Measurements from ENCODE around the gene ARHGAP44.

Gene ARHGAP44

GRCh38 chr17:13030056-13030455 lies 240.8 kb downstream of the ARHGAP44 start:
- DNase-seq = no peak

- DNase-seq = peak; percentile 61
These were observed 241.4 kb downstream of the ARHGAP44 start for GRCh38 chr17:13030459-13031300.

- peak; percentile 54 for DNase-seq
These were observed 242.5 kb downstream of the ARHGAP44 start for GRCh38 chr17:13031718-13032350.

DNA sequence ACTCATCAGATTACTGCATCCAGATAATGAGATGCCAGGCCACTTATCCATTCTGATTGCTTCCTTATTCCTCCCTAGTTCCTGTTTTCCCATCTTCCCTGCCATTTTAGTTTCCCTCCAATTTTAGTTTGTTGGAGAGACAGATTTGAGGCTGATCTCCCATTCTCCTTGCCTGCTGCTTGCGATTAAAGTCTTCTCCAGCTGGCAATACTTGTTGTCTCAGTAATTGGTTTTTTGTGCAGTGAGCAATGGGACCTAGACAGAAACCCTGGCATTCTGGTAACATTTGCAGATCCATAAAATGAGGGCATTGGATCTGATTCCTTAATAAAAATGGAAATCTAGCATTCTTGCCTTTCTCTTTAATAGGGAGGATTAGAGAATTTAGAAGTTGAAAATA lies 246.1 kb downstream of the ARHGAP44 start:
- no peak for DNase-seq

DNA sequence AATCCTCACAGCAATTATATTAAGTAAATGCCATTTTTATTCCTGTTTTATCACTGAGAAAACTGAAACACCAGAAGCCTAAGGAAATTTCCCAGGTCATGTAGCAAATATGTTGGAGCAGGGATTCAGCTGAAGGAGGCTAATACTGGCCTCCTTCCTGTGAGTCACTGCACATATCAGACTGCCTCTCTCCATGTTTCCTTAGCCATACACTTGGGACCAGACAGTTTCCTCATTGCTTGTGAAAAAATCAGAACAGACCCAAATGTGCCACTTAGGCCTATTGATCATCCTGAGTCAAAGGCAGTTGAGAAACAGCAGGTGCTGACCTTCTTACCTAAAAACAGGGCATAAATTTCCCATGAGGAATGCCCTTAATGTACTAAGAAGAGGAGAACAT lies 247.5 kb downstream of the ARHGAP44 start:
- no peak for DNase-seq

DNA sequence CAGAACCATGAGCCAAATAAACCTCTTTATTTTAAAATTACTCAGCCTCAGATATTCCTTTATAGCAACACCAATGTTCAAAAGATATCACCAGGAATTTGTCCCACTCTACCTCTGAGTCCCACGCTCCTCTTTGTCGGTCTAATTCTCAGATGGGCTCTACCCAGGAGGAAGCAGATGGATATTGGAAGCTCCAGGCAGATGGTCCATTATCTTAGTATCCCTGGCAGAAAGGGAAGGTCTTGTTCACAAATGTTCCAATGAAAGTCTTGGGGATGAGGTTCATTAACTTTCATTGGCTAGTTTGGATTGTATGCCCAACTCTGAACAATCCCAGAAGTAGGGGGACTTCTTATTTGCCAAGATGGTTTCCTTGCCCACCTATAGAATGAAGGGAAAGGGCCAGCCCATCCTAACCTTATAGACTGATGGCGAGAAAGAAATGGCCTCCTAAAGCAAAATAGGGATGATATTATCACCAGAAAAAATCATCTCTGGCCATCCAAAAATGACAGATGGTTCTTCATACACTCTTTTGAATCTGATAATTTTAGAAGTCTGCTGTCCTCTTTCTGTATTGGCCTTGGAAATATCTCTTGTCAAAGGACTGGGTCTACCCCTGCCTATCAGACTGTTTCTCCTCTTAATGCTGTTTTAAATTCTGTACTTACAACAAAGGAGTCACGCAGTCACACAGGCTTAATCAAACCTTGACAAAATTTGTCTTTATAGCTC lies 249.8 kb downstream of the ARHGAP44 start:
- no peak for DNase-seq
